NCI-H128 (cell line): ENCODE results near the gene CARD8.
"Not testable (repeated sequence)": the region's sequence is repeated elsewhere in the genome, so short reads cannot be mapped to it uniquely, and the experiment has no call there.

Experiments
- DNase-seq: peaks from one replicate; lab custom pipeline; 2025; ENCODE audit not compliant: unreplicated experiment; lab: John Stamatoyannopoulos, UW

CARD8 gene

GRCh38 chr19:48269617-48270026 lies 13.9 kb upstream of the CARD8 start:
- not testable (repeated sequence) for DNase-seq

GRCh38 chr19:48265326-48265725 lies 9.6 kb upstream of the CARD8 start:
- not testable (repeated sequence) for DNase-seq

DNA sequence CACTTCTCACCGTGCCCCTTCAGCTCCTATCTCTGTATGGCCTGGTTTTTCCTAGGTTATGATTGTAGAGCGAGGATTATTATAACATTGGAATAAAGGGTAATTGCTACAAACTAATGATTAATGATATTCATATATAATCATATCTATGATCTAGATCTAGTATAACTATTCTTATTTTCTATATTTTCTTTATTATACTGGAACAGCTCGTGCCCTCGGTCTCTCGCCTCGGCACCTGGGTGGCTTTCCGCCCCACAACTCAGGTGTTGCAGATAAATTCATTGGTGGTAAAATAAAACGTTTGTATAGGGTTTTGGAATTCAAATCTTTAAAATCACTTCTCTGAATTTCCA lies 4.6 kb upstream of the CARD8 start:
- not testable (repeated sequence) for DNase-seq

GRCh38 chr19:48258992-48259391 lies 3.3 kb upstream of the CARD8 start:
- DNase-seq: not testable (repeated sequence)

- DNase-seq: no peak
Measured at GRCh38 chr19:48258350-48258749, 2.6 kb upstream of the CARD8 start.

- DNase-seq: no peak
Measured at GRCh38 chr19:48254529-48254970, 1.2 kb downstream of the CARD8 start.

DNA sequence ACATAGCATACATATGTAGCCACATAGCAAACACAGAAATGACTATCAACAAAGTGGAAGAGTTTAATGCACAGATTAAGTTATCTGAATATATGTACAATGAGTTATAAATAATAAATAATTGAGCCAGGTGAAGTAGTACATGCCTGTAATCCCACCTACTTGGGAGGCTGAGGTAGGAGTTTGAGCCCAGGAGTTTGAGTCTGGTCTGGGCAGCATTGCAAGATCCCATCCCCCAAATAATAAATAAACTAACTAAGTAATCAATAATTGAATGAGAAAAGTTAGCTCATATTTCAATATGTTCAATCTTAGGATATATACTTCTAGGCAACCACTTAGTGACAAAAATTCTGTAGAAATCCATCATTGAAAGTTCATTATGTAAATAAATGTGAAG lies 1.7 kb downstream of the CARD8 start:
- no peak for DNase-seq

DNA sequence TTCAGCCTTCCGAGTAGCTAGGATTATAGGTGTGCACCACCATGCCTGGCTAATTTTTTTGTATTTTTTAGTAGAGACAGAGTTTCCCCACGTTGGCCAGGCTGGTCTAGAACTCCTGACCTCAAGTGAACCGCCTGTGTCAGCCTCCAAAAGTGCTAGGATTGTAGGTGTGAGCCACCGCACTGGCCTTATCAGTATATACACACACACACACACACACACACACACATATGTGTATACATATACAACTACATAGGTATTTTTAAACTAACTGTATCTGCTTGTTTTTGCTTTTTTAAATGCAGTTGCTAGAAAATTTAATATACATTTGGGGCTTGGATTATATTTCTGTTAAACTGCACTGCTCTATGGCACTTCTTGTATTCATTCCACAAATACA lies 3.1 kb downstream of the CARD8 start:
- DNase-seq: no peak

- DNase-seq: no peak
Measured at GRCh38 chr19:48250290-48251025, 5.3 kb downstream of the CARD8 start.

DNA sequence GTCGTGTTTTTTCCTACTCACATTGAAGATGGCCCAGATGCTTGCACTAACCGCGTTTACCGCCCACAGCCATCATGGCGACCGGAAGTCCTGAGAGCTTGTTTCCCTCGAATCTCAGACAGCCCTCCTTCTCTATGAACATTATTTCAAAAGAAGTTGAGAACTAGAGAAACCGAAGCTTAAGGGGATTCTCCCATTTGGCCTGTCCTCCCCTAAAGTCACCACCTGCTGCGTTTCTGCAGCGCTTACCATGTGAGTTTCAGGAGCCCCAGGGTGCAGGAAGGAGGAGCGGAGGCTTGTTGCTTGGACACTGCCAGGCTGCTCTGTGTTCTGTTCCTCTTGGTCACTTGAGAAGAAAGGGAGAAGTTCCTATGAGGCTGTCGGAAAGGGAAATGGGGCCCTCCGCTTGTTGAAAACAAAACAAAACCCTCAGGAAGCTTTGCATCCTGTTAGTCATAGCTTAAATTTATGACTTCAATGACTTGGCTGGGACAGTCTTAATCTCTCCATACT lies 6.2 kb downstream of the CARD8 start:
- no peak for DNase-seq

DNA sequence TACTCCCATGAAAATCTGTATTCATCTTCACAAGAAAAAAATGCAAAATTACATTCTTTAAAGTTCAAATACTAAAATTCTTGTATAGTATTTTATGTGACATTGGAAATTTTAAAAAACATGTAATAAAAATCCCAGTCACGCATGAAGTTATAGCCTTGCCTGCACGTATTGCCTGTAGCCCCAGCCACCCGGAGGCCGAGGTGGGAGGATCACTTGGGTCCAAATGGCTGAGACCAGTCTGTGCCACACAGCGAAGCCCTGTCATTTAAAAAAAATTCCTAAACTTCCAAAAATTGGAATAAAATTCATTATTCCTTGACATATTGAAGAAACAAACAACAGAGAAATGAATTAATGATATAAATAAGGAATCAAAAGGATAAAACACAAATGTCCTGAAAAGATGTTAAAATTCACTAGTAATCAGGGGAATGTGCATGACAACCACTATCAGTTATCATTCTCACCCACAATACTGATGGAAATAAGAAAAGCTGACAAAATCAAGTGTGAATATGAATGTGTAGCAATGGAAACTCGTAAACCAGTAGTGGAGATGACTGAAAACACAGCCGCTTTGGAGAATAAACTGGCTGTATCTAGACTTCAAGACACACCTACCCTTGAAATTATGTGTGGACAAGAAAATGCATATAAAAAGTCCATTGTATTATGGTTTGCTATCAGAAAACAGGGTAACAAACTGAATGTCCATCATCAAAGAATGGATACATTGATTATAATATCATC lies 7.5 kb downstream of the CARD8 start:
- DNase-seq: no peak

DNA sequence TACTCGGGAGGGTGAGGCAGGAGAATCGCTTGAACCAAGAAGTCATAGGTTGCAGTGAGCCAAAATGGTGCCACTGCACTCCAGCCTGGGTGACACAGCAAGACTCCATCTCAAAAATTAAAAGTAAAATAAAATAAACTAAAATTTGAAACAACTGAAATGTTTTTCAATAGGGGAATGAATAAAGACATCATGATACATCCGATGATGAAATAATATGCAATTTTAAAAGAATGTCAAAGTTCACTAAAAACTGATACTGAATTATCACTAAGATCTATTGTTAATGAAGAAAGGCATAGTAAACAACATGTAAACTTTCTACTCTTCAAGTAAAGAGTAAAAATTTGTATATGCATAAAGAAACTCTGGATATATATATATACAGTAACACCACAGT lies 8.5 kb downstream of the CARD8 start:
- no peak for DNase-seq

GRCh38 chr19:48246101-48246500 lies 9.6 kb downstream of the CARD8 start:
- no peak for DNase-seq

DNA sequence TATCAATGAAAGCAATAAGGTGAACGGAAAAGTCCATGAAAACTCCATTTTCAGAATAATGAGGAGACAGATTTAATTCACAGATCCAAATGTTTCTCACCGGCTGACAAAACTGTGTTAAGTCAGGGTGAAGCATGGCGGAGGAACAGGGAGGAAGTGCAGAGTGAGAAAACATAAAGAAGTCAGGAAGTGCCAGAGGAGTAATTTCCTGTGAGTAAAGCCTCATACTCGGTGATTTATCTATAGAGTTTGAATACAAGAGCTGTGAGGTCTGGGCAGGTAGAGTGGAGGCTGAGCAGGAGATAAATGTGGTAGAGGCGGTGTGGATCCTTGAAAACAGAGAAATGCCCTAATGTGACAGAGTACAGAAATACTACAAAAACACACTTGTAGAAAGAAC lies 11.4 kb downstream of the CARD8 start:
- no peak for DNase-seq

DNA sequence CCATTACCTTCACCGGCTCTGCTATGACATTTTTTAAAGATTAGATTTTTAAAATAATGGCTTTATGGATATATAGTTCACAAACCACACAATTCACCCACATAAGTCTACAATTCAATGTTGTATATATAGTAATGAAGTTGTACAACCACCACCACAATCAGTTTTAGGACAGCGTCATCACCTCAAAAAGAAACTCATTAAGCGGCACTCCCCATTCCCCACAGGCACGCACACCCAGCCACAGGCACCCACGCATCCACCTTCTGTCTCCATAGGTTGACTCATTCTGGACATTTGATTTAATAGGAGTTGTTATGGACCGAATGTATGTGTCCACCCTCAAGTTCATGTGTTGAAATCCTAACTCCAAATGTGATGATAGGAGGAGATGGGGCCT lies 13.9 kb downstream of the CARD8 start:
- not testable (repeated sequence) for DNase-seq

GRCh38 chr19:48239582-48240141 lies 16.1 kb downstream of the CARD8 start:
- no peak for DNase-seq

DNA sequence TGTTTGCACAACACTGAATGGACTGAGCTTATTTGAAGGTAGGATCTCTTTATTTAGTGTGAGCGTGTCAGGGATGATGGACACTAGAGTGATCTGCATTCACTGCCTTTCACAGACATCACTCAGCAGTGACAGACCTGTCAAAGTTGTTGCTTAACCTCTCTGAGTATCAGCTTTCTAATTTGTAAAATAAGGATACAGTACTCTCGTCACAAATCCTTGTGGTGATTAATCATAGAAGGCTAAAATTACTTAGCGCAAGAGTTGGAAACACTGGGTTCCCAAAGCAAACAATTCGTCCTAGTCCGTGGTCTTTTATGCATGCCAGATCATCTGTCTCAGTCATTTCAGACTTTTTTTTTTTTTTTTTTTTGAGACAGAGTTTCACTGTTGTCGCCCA lies 16.6 kb downstream of the CARD8 start:
- DNase-seq: no peak

DNA sequence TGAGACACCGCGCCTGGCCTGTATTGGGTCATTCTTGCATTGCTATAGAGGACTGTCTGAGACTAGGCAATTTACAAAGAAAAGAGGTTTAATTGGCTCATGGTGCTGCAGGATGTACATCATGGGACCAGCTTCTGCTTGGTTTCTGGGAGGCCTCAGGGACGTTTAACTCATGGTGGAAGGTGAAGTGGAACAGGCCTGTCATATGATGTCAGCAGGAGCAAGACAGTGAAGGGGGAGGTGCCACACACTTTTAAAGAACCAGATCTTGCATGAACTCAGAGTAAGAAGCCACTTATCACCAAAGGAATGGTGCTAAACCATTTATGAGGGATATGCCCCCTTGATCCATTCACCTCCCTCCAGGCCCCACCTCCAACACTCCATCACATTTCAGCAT lies 18.7 kb downstream of the CARD8 start:
- no peak for DNase-seq

GRCh38 chr19:48230555-48231129 lies 25.1 kb downstream of the CARD8 start:
- no peak for DNase-seq

DNA sequence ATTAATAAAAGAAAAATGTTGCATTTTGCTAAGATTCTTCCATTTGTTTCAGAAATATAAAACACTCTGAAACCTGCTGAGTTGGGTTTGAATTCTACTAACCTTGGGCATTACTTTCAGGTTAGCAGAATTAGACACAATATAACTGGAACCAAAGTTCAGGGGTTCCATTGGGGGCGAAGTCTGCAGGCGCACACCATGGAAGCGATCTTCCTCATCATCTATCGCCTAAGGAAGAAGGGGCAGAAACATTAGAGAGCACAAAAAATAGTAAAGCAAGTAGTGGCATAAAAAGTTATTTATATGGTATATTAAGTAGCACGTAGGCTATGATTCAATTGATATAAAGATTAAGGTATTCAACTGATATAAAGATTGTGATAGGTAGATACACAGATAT lies 34.1 kb downstream of the CARD8 start:
- DNase-seq: no peak

DNA sequence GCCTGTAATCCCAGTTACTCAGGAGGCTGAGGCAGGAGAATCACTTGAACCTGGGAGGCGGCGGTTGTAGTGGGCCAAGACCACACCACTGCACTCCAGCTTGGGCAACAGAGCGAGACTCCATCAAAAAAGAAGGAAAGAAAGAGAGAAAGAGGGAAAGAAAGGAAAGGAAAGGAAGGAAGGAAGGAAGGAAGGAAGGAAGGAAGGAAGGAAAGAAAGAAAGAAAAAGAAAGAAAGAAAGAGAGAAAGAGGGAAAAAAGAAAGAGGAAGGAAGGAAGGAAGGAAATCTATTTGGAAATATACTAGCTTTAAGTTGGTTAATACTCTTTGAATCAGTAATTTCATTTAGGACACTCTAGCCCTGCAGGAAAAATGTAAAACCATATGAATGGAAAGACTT lies 34.9 kb downstream of the CARD8 start:
- DNase-seq: not testable (repeated sequence)

GRCh38 chr19:48218997-48219396 lies 36.7 kb downstream of the CARD8 start:
- no peak for DNase-seq
